Measurements from ENCODE around the gene ABHD4.
"Not testable (repeated sequence)": the region's sequence is repeated elsewhere in the genome, so short reads cannot be mapped to it uniquely, and the experiment has no call there.

ABHD4 gene

GRCh38 chr14:22598099-22598895 is at the start of gene ABHD4:
Gene ABHD4, plus strand, starts transcription at chr14:22598300. Its CDS starts 7 bp downstream, at chr14:22598307.
- DNase-seq, result peak; percentile 45

GRCh38 chr14:22549324-22549962 is 48.7 kb upstream of the ABHD4 start:
- DNase-seq, result no peak

- peak; percentile 83 for DNase-seq
Measured at GRCh38 chr14:22549981-22550673, 48.0 kb upstream of the ABHD4 start.

GRCh38 chr14:22551605-22551997 is 46.5 kb upstream of the ABHD4 start:
- DNase-seq, result no peak

GRCh38 chr14:22552001-22552826 is 45.9 kb upstream of the ABHD4 start:
- no peak for DNase-seq

GRCh38 chr14:22552827-22553076 is 45.3 kb upstream of the ABHD4 start:
- DNase-seq, result no peak

GRCh38 chr14:22553445-22553844 is 44.7 kb upstream of the ABHD4 start:
- DNase-seq, result no peak

GRCh38 chr14:22553861-22554497 is 44.1 kb upstream of the ABHD4 start:
- DNase-seq, result not testable (repeated sequence)

- no peak for DNase-seq
Measured at GRCh38 chr14:22554498-22555383, 43.4 kb upstream of the ABHD4 start.

- DNase-seq, result peak; percentile 45
Measured at GRCh38 chr14:22555384-22556011, 42.6 kb upstream of the ABHD4 start.

GRCh38 chr14:22556021-22556989 is 41.8 kb upstream of the ABHD4 start:
- peak; percentile 78 for DNase-seq

GRCh38 chr14:22556990-22557623 is 41.0 kb upstream of the ABHD4 start:
- peak; percentile 71 for DNase-seq

- DNase-seq, result no peak
Measured at GRCh38 chr14:22557846-22558220, 40.3 kb upstream of the ABHD4 start.

GRCh38 chr14:22558221-22558913 is 39.7 kb upstream of the ABHD4 start:
- no peak for DNase-seq

GRCh38 chr14:22559041-22559440 is 39.1 kb upstream of the ABHD4 start:
- no peak for DNase-seq

- DNase-seq, result no peak
Measured at GRCh38 chr14:22560662-22561365, 37.3 kb upstream of the ABHD4 start.

GRCh38 chr14:22561366-22561660 is 36.8 kb upstream of the ABHD4 start:
- DNase-seq, result no peak
